ENCODE results near the gene NYAP2.
A peak's percentile ranks its signal among the peaks of the same experiment; 100 is the strongest.

NYAP2 gene

DNA sequence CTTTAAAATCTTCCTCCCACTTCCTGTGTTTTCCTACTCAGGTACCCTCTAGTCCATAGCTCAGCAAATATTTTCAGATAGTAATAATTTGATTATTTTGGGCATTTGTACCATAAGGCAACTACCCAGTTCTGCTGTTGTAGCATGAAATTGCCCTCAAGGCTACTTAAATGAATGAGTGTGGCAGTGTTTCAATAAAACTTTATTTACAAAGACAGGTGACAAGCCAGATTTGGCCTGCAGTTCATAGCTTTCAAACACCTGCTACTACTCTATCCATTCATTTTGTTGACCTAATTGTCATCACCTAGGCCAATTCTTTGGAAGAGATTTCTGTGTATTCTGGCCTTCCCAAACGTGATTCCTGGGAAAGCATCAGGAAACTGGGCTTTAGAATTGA lies 28.9 kb downstream of the NYAP2 start:
- TF ChIP-seq ZBTB7A (IDR thresholded peaks at IDR 0.05; ENCODE audit: low read depth), result no peak
- no peak for TF ChIP-seq TAF1 (IDR thresholded peaks at IDR 0.05; ENCODE audit: low read depth)
- TF ChIP-seq EGR1 (IDR thresholded peaks at IDR 0.05), result no peak
- no peak for TF ChIP-seq EP300 (IDR thresholded peaks at IDR 0.05; ENCODE audit: borderline replicate concordance)
- no peak for TF ChIP-seq RAD21 (IDR thresholded peaks at IDR 0.05; ENCODE audit: low read depth)
- TF ChIP-seq NFIC (IDR thresholded peaks at IDR 0.05), result no peak
- no peak for TF ChIP-seq YY1 (IDR thresholded peaks at IDR 0.05; ENCODE audit: low read depth)
- TF ChIP-seq FOXM1 (IDR thresholded peaks at IDR 0.05; ENCODE audit: borderline replicate concordance, low read depth), result no peak
- no peak for TF ChIP-seq CEBPB (IDR thresholded peaks at IDR 0.05)
- no peak for TF ChIP-seq USF1 (IDR thresholded peaks at IDR 0.05)

GRCh38 chr2:225429717-225430116 lies 30.2 kb downstream of the NYAP2 start:
- TF ChIP-seq, protein P1, sequence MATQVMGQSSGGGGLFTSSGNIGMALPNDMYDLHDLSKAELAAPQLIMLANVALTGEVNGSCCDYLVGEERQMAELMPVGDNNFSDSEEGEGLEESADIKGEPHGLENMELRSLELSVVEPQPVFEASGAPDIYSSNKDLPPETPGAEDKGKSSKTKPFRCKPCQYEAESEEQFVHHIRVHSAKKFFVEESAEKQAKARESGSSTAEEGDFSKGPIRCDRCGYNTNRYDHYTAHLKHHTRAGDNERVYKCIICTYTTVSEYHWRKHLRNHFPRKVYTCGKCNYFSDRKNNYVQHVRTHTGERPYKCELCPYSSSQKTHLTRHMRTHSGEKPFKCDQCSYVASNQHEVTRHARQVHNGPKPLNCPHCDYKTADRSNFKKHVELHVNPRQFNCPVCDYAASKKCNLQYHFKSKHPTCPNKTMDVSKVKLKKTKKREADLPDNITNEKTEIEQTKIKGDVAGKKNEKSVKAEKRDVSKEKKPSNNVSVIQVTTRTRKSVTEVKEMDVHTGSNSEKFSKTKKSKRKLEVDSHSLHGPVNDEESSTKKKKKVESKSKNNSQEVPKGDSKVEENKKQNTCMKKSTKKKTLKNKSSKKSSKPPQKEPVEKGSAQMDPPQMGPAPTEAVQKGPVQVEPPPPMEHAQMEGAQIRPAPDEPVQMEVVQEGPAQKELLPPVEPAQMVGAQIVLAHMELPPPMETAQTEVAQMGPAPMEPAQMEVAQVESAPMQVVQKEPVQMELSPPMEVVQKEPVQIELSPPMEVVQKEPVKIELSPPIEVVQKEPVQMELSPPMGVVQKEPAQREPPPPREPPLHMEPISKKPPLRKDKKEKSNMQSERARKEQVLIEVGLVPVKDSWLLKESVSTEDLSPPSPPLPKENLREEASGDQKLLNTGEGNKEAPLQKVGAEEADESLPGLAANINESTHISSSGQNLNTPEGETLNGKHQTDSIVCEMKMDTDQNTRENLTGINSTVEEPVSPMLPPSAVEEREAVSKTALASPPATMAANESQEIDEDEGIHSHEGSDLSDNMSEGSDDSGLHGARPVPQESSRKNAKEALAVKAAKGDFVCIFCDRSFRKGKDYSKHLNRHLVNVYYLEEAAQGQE (IDR thresholded peaks at IDR 0.05; ENCODE audit: low read depth), result no peak
- TF ChIP-seq TEAD4 (IDR thresholded peaks at IDR 0.05) (no peak), YY1 (IDR thresholded peaks at IDR 0.05; ENCODE audit: low read depth) (no peak), TCF12 (IDR thresholded peaks at IDR 0.05; ENCODE audit: low read depth) (no peak), USF1 (IDR thresholded peaks at IDR 0.05) (peak; percentile 77)

DNA sequence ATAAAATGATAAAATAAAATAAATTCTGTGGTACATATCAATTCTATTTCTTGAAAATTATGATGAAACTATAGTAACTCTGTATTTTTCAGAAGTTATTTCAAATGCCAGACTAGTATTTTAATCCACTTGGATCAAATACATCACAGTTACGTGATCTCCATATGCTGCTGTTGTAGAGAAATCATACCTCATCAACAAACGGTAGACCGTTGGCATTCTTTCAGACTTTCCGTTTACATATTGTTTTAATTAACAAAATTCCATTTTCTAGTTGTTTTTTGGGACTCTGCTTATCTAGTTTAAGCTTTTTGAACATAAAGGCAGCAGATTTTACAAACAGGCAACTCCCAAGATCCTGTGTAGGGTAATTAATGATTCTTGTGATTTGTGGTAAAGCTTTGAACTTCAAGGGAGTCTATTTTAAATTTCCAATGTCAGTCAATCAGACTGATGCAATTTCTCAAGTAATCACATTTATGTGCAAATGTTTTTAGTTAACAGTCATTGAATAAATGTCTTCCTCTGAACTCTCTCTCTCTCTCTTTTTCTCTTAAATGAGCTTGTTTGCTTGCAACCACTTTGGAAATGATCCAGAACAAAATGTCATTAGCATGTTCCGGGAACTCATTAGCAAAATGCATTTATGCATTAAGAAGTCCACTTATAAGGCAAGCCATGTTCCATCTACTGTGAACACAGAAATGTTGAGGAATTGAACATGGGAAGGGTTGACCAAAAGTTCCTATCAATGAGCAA lies 31.8 kb downstream of the NYAP2 start:
- no peak for TF ChIP-seq YY1 (IDR thresholded peaks at IDR 0.05; ENCODE audit: low read depth)
- TF ChIP-seq ZBTB7A (IDR thresholded peaks at IDR 0.05; ENCODE audit: low read depth), result no peak
- no peak for TF ChIP-seq FOXM1 (IDR thresholded peaks at IDR 0.05; ENCODE audit: borderline replicate concordance, low read depth)

GRCh38 chr2:225434014-225434413 lies 34.5 kb downstream of the NYAP2 start:
- no peak for TF ChIP-seq TAF1 (IDR thresholded peaks at IDR 0.05; ENCODE audit: low read depth)
- TF ChIP-seq, protein P1 (IDR thresholded peaks at IDR 0.05; ENCODE audit: low read depth), result peak; percentile 78

DNA sequence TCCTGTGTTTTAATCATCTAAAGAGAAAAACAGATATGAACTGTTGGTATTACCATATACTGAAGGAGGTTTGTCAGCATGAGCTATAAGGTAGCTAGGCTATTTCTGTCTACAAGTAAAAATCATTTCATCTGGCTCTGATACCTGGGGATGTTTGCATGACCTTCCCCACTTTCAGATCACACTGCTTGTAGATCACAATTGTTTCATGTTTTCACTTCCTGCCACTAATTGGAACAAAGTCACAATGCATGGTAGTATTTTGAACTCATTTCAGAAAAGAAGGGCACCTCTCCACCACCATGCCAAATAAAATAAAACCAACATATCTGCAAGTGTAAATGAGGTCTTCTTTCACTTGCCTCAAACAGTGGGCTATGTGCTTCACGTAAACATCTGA lies 37.8 kb downstream of the NYAP2 start:
- TF ChIP-seq YY1 (IDR thresholded peaks at IDR 0.05; ENCODE audit: low read depth) (no peak), ZBTB7A (IDR thresholded peaks at IDR 0.05; ENCODE audit: low read depth) (no peak), USF1 (IDR thresholded peaks at IDR 0.05) (no peak), RAD21 (IDR thresholded peaks at IDR 0.05; ENCODE audit: low read depth) (no peak), CREB1 (IDR thresholded peaks at IDR 0.05; ENCODE audit: low read depth) (no peak), TAF1 (IDR thresholded peaks at IDR 0.05; ENCODE audit: low read depth) (no peak), EP300 (IDR thresholded peaks at IDR 0.05; ENCODE audit: borderline replicate concordance) (no peak), TEAD4 (IDR thresholded peaks at IDR 0.05) (no peak), EGR1 (IDR thresholded peaks at IDR 0.05) (no peak), MAX (IDR thresholded peaks at IDR 0.05) (no peak), TCF12 (IDR thresholded peaks at IDR 0.05; ENCODE audit: low read depth) (no peak), NFIC (IDR thresholded peaks at IDR 0.05) (no peak), FOXM1 (IDR thresholded peaks at IDR 0.05; ENCODE audit: borderline replicate concordance, low read depth) (no peak), CEBPB (IDR thresholded peaks at IDR 0.05) (no peak)
- TF ChIP-seq, protein P1 (IDR thresholded peaks at IDR 0.05; ENCODE audit: low read depth), result no peak

Measured in Ishikawa (cell line).